NCI-H774 (cell line): ENCODE results near the gene PNPLA6.

Source experiments
- DNase-seq: peaks from one replicate; lab custom pipeline; 2025; lab: John Stamatoyannopoulos, UW

The PNPLA6 gene

GRCh38 chr19:7535047-7535997 is at the start of gene PNPLA6:
Gene PNPLA6 (plus strand): TSS chr19:7535717. CDS start chr19:7535789, 72 bp downstream.
- peak; percentile 85 for DNase-seq

- no peak for DNase-seq
Measured at GRCh38 chr19:7486923-7487322, 48.6 kb upstream of the PNPLA6 start.

- DNase-seq: peak; percentile 92
Measured at GRCh38 chr19:7488736-7489353, 46.7 kb upstream of the PNPLA6 start, which contains the start of gene PEX11G. Gene PEX11G (minus strand): TSS chr19:7489035. CDS start chr19:7489010, 25 bp downstream.

- DNase-seq: no peak
Measured at GRCh38 chr19:7489609-7490044, 45.9 kb upstream of the PNPLA6 start.

GRCh38 chr19:7492142-7492541 is 43.4 kb upstream of the PNPLA6 start:
- DNase-seq: no peak

GRCh38 chr19:7492558-7492957 is 43.0 kb upstream of the PNPLA6 start:
- no peak for DNase-seq

- no peak for DNase-seq
Measured at GRCh38 chr19:7494416-7495098, 41.0 kb upstream of the PNPLA6 start.

- DNase-seq: no peak
Measured at GRCh38 chr19:7497292-7497691, 38.2 kb upstream of the PNPLA6 start.

- peak; percentile 85 for DNase-seq
Measured at GRCh38 chr19:7500811-7501450, 34.6 kb upstream of the PNPLA6 start.

- DNase-seq: no peak
Measured at GRCh38 chr19:7502552-7502951, 33.0 kb upstream of the PNPLA6 start.

- DNase-seq: no peak
Measured at GRCh38 chr19:7504684-7505083, 30.8 kb upstream of the PNPLA6 start.

- DNase-seq: peak; percentile 60
Measured at GRCh38 chr19:7505288-7505681, 30.2 kb upstream of the PNPLA6 start.

GRCh38 chr19:7505682-7506384 is 29.7 kb upstream of the PNPLA6 start:
- DNase-seq: peak; percentile 55

- DNase-seq: peak; percentile 92
Measured at GRCh38 chr19:7506385-7507328, 28.9 kb upstream of the PNPLA6 start.

GRCh38 chr19:7507884-7508283 is 27.6 kb upstream of the PNPLA6 start:
- DNase-seq: peak; percentile 65

GRCh38 chr19:7509625-7510024 is 25.9 kb upstream of the PNPLA6 start:
- no peak for DNase-seq

GRCh38 chr19:7512400-7512851 is 23.1 kb upstream of the PNPLA6 start:
- no peak for DNase-seq

GRCh38 chr19:7513809-7514642 is 21.5 kb upstream of the PNPLA6 start:
- DNase-seq: no peak

- no peak for DNase-seq
Measured at GRCh38 chr19:7515110-7515644, 20.3 kb upstream of the PNPLA6 start.
